ENCODE data around the gene UTY. TPM values are rescaled to one million over a fixed set of nuclear protein-coding genes. Genes with fewer than 3 reads are reported as not detected.

The UTY gene
- total RNA-seq, 1 experiment from 2014 or later = not detected

- TF ChIP-seq, protein P1, sequence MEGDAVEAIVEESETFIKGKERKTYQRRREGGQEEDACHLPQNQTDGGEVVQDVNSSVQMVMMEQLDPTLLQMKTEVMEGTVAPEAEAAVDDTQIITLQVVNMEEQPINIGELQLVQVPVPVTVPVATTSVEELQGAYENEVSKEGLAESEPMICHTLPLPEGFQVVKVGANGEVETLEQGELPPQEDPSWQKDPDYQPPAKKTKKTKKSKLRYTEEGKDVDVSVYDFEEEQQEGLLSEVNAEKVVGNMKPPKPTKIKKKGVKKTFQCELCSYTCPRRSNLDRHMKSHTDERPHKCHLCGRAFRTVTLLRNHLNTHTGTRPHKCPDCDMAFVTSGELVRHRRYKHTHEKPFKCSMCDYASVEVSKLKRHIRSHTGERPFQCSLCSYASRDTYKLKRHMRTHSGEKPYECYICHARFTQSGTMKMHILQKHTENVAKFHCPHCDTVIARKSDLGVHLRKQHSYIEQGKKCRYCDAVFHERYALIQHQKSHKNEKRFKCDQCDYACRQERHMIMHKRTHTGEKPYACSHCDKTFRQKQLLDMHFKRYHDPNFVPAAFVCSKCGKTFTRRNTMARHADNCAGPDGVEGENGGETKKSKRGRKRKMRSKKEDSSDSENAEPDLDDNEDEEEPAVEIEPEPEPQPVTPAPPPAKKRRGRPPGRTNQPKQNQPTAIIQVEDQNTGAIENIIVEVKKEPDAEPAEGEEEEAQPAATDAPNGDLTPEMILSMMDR (conservative IDR thresholded peaks at IDR 0.05) = no peak
- Mint-ChIP-seq H3K4me1 (no peaks in the 10 kb centered on the region), H3K4me3 (no peak overlapping the region), H3K36me3 (ENCODE audit: insufficient read depth in 1 of 3, low read depth in 3 of 3) (no peaks in the 10 kb centered on the region), H3K27ac (no peak overlapping the region), H3K27me3 (ENCODE audit: low read depth) (no peaks in the 10 kb centered on the region), H3K9me3 (no peaks in the 10 kb centered on the region)
- H3K56ac ChIP-seq (ENCODE audit: insufficient read length, low read depth, low read length) = no peak overlapping the region
- no peak overlapping the region for H2AFZ ChIP-seq (ENCODE audit: low read length)
- H3K79me1 ChIP-seq (ENCODE audit: insufficient read depth, low read depth, low read length, poor library complexity, severe bottlenecking) = no peaks in the 10 kb centered on the region
- no peak overlapping the region for H3K18ac ChIP-seq (ENCODE audit: insufficient read length, low read depth, low read length)
- no peak overlapping the region for H3K14ac ChIP-seq (ENCODE audit: insufficient read depth, low read length)
- H3K23ac ChIP-seq (ENCODE audit: insufficient read length, low read depth, low read length) = no peak overlapping the region
- H2BK15ac ChIP-seq (ENCODE audit: low read depth, low read length) = no peak overlapping the region
- H2BK120ac ChIP-seq (ENCODE audit: low read depth, low read length, poor library complexity, severe bottlenecking) = no peak overlapping the region
- H2BK5ac ChIP-seq (ENCODE audit: insufficient read length, low read length) = no peak overlapping the region
- no peak overlapping the region for H3K9ac ChIP-seq (ENCODE audit: extremely low read depth, insufficient read length, low read length)
- H3K23me2 ChIP-seq (ENCODE audit: insufficient read length, low read depth, low read length, poor library complexity, severe bottlenecking) = no peaks in the 10 kb centered on the region
- H3K4me2 ChIP-seq (ENCODE audit: insufficient read depth, insufficient read length, low read length) = no peak overlapping the region
- H2AK5ac ChIP-seq (ENCODE audit: insufficient read length, low read length) = no peak overlapping the region
- H2BK12ac ChIP-seq (ENCODE audit: insufficient read length, low read depth, low read length) = no peak overlapping the region
- WGBS (ENCODE audit: extremely low coverage, insufficient read length, low lambda C conversion rate) = no CpG with 5 or more reads among the region's 4 CpGs
- H3K4ac ChIP-seq (ENCODE audit: low read depth, low read length) = no peak overlapping the region
- H3K9me3 ChIP-seq (ENCODE audit: control insufficient read depth, low read depth, low read length) = no peaks in the 10 kb centered on the region
- H4K91ac ChIP-seq (ENCODE audit: insufficient read length, low read depth, low read length) = no peak overlapping the region
- H3K27me3 ChIP-seq (ENCODE audit: insufficient read depth, low read length) = no peaks in the 10 kb centered on the region
- H4K20me1 ChIP-seq (ENCODE audit: control insufficient read depth, insufficient read depth, insufficient read length) = no peaks in the 10 kb centered on the region
- no peak overlapping the region for H4K5ac ChIP-seq (ENCODE audit: insufficient read length, low read depth, low read length)
- no peak overlapping the region for H4K8ac ChIP-seq (replicated peaks; ENCODE audit: insufficient read length, low read depth, low read length)
- H3T11ph ChIP-seq (ENCODE audit: low read length) = no peak overlapping the region
- H3K4me1 ChIP-seq (ENCODE audit: insufficient read depth, low read length) = no peaks in the 10 kb centered on the region
- no peak for DNase-seq
- H2BK20ac ChIP-seq (ENCODE audit: low read depth, low read length, poor library complexity, severe bottlenecking) = no peak overlapping the region
- H3K79me2 ChIP-seq (ENCODE audit: insufficient read depth, low read length) = no peaks in the 10 kb centered on the region
- no peak overlapping the region for H3K27ac ChIP-seq (ENCODE audit: insufficient read length, low read depth, low read length)
Measured at GRCh38 chrY:13300795-13301194, 179.0 kb downstream of the UTY start.
